Liver (tissue), 9 donors: ENCODE results near the gene DNASE2B. TPM values are rescaled to one million over a fixed set of nuclear protein-coding genes. Genes with fewer than 3 reads are reported as not detected.

Experiments
- DNase-seq: peaks from one replicate; pipeline ENCODE4 v3.0.0-alpha.2; 2017; ENCODE audit warnings: low spot score
- H3K27ac ChIP-seq, 2 donors: one replicate each; pipeline ENCODE4 v1.7.0; 2013; ENCODE audit warnings: inconsistent platforms in 2 of 2, low read length in 2 of 2, control low read depth in 1 of 2, low read depth in 1 of 2, mild to moderate bottlenecking in 1 of 2
- H3K27me3 ChIP-seq, 4 donors: one replicate each; pipeline versions ENCODE4 v1.6.1 to v1.7.0; 2013; ENCODE audit warnings: low read length in 3 of 4, inconsistent platforms in 1 of 4, mild to moderate bottlenecking in 1 of 4, moderate library complexity in 1 of 4; ENCODE audit not compliant: control insufficient read depth in 4 of 4, insufficient read depth in 4 of 4
- H3K36me3 ChIP-seq, 4 donors: one replicate each; pipeline versions ENCODE4 v1.6.1 to v1.7.0; 2013; ENCODE audit warnings: low read length in 3 of 4, mild to moderate bottlenecking in 3 of 4, low read depth in 1 of 4, moderate library complexity in 1 of 4; ENCODE audit not compliant: control insufficient read depth in 4 of 4, insufficient read depth in 3 of 4
- H3K4me1 ChIP-seq, 4 donors: one replicate each; pipeline versions ENCODE4 v1.6.1 to v1.7.0; 2013; ENCODE audit warnings: low read length in 3 of 4, mild to moderate bottlenecking in 3 of 4, moderate library complexity in 1 of 4; ENCODE audit not compliant: control insufficient read depth in 4 of 4, insufficient read depth in 4 of 4
- H3K4me3 ChIP-seq, 3 donors: one replicate each; pipeline versions ENCODE4 v1.6.1 to v1.7.0; 2013; ENCODE audit warnings: low read length in 3 of 3, control low read depth in 1 of 3, low read depth in 1 of 3, mild to moderate bottlenecking in 1 of 3
- H3K9ac ChIP-seq, 2 donors: one replicate each; pipeline ENCODE4 v1.7.0; 2013; ENCODE audit warnings: low read length in 2 of 2, mild to moderate bottlenecking in 2 of 2, moderate library complexity in 2 of 2, control low read depth in 1 of 2, low read depth in 1 of 2
- H3K9me3 ChIP-seq, 4 donors: one replicate each; pipeline versions ENCODE4 v1.6.1 to v1.7.0; 2013; ENCODE audit warnings: low read length in 3 of 4; ENCODE audit not compliant: control insufficient read depth in 4 of 4
- EGR1 ChIP-seq, 2 donors: IDR thresholded peaks; 2 replicates each; pipeline ENCODE4 v1.6.1; 2016 to 2018; ENCODE audit warnings: antibody characterized with exemption in 2 of 2, low read depth in 2 of 2
- FOXA1 ChIP-seq: IDR thresholded peaks from 2 replicates; pipeline ENCODE4 v1.6.1; 2016; ENCODE audit warnings: antibody characterized with exemption
- FOXA2 ChIP-seq: IDR thresholded peaks from 2 replicates; pipeline ENCODE4 v1.6.1; 2016; ENCODE audit warnings: antibody characterized with exemption
- GABPA ChIP-seq, 2 donors: IDR thresholded peaks in 1 of 2; conservative IDR thresholded peaks in 1 of 2; 2 replicates each; pipeline ENCODE4 v1.6.1; 2016; ENCODE audit warnings: antibody characterized with exemption in 2 of 2, mild to moderate bottlenecking in 1 of 2, moderate library complexity in 1 of 2
- HNF4A ChIP-seq, 2 donors: conservative IDR thresholded peaks; 2 replicates each; pipeline ENCODE4 v1.6.1; 2016; ENCODE audit warnings: antibody characterized with exemption in 2 of 2, mild to moderate bottlenecking in 2 of 2
- HNF4G ChIP-seq: IDR thresholded peaks from 2 replicates; pipeline ENCODE4 v1.6.1; 2016; ENCODE audit warnings: antibody characterized with exemption
- JUND ChIP-seq, 2 donors: IDR thresholded peaks; 2 replicates each; pipeline ENCODE4 v1.6.1; 2016; ENCODE audit warnings: antibody characterized with exemption in 2 of 2
- MAX ChIP-seq: IDR thresholded peaks from 2 replicates; pipeline ENCODE4 v1.6.1; 2016; ENCODE audit warnings: antibody characterized with exemption
- NR2F2 ChIP-seq: IDR thresholded peaks from 2 replicates; pipeline ENCODE4 v1.6.1; 2016; ENCODE audit warnings: antibody characterized with exemption
- RAD21 ChIP-seq, 2 donors: IDR thresholded peaks; 2 replicates each; pipeline ENCODE4 v1.6.1; 2016; ENCODE audit warnings: antibody characterized with exemption in 2 of 2, mild to moderate bottlenecking in 2 of 2
- RXRA ChIP-seq, 2 donors: IDR thresholded peaks; 2 replicates each; pipeline ENCODE4 v1.6.1; 2017 to 2018; ENCODE audit warnings: antibody characterized with exemption in 2 of 2, mild to moderate bottlenecking in 1 of 2
- SP1 ChIP-seq: IDR thresholded peaks from 2 replicates; pipeline ENCODE4 v1.6.1; 2018; ENCODE audit warnings: antibody characterized with exemption, mild to moderate bottlenecking
- TAF1 ChIP-seq: conservative IDR thresholded peaks from 2 replicates; pipeline ENCODE4 v1.6.1; 2016; ENCODE audit warnings: antibody characterized with exemption, mild to moderate bottlenecking
- YY1 ChIP-seq: IDR thresholded peaks from 2 replicates; pipeline ENCODE4 v1.6.1; 2016; ENCODE audit warnings: antibody characterized with exemption, mild to moderate bottlenecking
- WGBS: extraction: QIAGEN DNeasy Blood & Tissue Kit; methylation state at CpG from one replicate; pipeline ENCODE4 v1.1.7; 2013; 5-methylcytosine and 5-hydroxymethylcytosine counted together
- polyA plus RNA-seq, 2 donors: library from polyadenylated mRNA; stranded (reverse) in 1 of 2; unstranded in 1 of 2; fragments of 200-250 nt in 1 of 2; fragments of >200 nt in 1 of 2; fragmentation: Nextera tagmentation in 1 of 2; extraction: Ambion mirVana in 1 of 2; gene quantifications; one replicate each; pipeline versions ENCODE4 v1.2.1 to v1.2.3, GENCODE V29; 2013 to 2015
- total RNA-seq, 2 donors: library from RNA; depleted of rRNA; stranded (reverse); fragments of >200 nt; gene quantifications; one replicate each; pipeline ENCODE4 v1.2.3, GENCODE V29; 2014
- TF ChIP-seq, protein P1 (sequence below): IDR thresholded peaks from 2 replicates; pipeline ENCODE4 v1.6.1; 2016; ENCODE audit warnings: antibody characterized with exemption
- TF ChIP-seq, protein P2 (sequence below): IDR thresholded peaks from 2 replicates; pipeline ENCODE4 v1.6.1; 2016; ENCODE audit warnings: antibody characterized with exemption, mild to moderate bottlenecking
- TF ChIP-seq, protein P3 (sequence below): fragments of 150-350 bp; IDR thresholded peaks from 2 replicates; pipeline ENCODE4 v1.5.1; 2017; ENCODE audit warnings: improper control_type of control experiment, low read depth, low read length; ENCODE audit not compliant: missing input control
- donor health status: healthy.
- donor health status: healthy.
- donor health status: healthy.
- donor health status: healthy.
- donor health status: healthy.

The DNASE2B gene
- total and polyA plus RNA-seq, 4 donors = not detected

DNA sequence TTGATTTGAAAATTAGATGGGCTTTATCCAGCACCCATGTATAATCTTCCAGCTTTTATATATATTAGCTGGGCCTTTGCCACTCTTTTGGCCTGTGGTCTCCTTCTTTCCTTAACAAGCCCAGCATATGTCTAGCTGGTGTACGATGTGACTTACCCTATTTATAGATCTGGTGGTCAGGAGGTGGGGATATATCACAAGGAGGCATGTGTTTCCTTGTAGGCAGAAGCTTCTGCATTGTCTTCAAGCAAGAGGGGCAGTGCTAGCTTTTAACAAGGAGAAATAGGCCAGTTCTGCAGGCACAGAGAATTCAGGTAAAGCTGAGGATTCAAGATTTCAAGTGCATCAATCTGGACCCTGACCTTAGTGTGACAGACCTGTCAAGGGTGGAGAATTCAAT, 38.0 kb upstream of the DNASE2B start:
- no peaks in the 10 kb centered on the region for H3K36me3 ChIP-seq
- no peak overlapping the region for H3K4me3 ChIP-seq
- H3K9me3 ChIP-seq = no peaks in the 10 kb centered on the region
- WGBS = 86% methylated on average over 1 of the region's 1 CpG
- DNase-seq = no peak
- no peak overlapping the region for H3K9ac ChIP-seq
- no peaks in the 10 kb centered on the region for H3K4me1 ChIP-seq
- H3K27ac ChIP-seq = no peak overlapping the region
- H3K27me3 ChIP-seq = no peaks in the 10 kb centered on the region
- no peak for TF ChIP-seq EGR1 (IDR thresholded peaks at IDR 0.05; ENCODE audit: low read depth in 2 of 2)
- TF ChIP-seq RXRA (IDR thresholded peaks at IDR 0.05) = no peak
- TF ChIP-seq SP1 = no peak
- TF ChIP-seq NR2F2 = no peak
- TF ChIP-seq RAD21 (IDR thresholded peaks at IDR 0.05) = no peak
- TF ChIP-seq FOXA2 = no peak
- TF ChIP-seq JUND (IDR thresholded peaks at IDR 0.05) = no peak
- TF ChIP-seq GABPA (IDR thresholded peaks at IDR 0.05 in 1 of 2, conservative IDR thresholded peaks at IDR 0.05 in 1 of 2) = no peak
- no peak for TF ChIP-seq MAX
- TF ChIP-seq FOXA1 = no peak
- TF ChIP-seq YY1 = no peak
- TF ChIP-seq HNF4A (conservative IDR thresholded peaks at IDR 0.05) = no peak
- TF ChIP-seq, protein P1, sequence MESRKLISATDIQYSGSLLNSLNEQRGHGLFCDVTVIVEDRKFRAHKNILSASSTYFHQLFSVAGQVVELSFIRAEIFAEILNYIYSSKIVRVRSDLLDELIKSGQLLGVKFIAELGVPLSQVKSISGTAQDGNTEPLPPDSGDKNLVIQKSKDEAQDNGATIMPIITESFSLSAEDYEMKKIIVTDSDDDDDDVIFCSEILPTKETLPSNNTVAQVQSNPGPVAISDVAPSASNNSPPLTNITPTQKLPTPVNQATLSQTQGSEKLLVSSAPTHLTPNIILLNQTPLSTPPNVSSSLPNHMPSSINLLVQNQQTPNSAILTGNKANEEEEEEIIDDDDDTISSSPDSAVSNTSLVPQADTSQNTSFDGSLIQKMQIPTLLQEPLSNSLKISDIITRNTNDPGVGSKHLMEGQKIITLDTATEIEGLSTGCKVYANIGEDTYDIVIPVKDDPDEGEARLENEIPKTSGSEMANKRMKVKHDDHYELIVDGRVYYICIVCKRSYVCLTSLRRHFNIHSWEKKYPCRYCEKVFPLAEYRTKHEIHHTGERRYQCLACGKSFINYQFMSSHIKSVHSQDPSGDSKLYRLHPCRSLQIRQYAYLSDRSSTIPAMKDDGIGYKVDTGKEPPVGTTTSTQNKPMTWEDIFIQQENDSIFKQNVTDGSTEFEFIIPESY = no peak
- TF ChIP-seq TAF1 = no peak
- TF ChIP-seq, protein P2, sequence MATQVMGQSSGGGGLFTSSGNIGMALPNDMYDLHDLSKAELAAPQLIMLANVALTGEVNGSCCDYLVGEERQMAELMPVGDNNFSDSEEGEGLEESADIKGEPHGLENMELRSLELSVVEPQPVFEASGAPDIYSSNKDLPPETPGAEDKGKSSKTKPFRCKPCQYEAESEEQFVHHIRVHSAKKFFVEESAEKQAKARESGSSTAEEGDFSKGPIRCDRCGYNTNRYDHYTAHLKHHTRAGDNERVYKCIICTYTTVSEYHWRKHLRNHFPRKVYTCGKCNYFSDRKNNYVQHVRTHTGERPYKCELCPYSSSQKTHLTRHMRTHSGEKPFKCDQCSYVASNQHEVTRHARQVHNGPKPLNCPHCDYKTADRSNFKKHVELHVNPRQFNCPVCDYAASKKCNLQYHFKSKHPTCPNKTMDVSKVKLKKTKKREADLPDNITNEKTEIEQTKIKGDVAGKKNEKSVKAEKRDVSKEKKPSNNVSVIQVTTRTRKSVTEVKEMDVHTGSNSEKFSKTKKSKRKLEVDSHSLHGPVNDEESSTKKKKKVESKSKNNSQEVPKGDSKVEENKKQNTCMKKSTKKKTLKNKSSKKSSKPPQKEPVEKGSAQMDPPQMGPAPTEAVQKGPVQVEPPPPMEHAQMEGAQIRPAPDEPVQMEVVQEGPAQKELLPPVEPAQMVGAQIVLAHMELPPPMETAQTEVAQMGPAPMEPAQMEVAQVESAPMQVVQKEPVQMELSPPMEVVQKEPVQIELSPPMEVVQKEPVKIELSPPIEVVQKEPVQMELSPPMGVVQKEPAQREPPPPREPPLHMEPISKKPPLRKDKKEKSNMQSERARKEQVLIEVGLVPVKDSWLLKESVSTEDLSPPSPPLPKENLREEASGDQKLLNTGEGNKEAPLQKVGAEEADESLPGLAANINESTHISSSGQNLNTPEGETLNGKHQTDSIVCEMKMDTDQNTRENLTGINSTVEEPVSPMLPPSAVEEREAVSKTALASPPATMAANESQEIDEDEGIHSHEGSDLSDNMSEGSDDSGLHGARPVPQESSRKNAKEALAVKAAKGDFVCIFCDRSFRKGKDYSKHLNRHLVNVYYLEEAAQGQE = no peak
- TF ChIP-seq, protein P3, sequence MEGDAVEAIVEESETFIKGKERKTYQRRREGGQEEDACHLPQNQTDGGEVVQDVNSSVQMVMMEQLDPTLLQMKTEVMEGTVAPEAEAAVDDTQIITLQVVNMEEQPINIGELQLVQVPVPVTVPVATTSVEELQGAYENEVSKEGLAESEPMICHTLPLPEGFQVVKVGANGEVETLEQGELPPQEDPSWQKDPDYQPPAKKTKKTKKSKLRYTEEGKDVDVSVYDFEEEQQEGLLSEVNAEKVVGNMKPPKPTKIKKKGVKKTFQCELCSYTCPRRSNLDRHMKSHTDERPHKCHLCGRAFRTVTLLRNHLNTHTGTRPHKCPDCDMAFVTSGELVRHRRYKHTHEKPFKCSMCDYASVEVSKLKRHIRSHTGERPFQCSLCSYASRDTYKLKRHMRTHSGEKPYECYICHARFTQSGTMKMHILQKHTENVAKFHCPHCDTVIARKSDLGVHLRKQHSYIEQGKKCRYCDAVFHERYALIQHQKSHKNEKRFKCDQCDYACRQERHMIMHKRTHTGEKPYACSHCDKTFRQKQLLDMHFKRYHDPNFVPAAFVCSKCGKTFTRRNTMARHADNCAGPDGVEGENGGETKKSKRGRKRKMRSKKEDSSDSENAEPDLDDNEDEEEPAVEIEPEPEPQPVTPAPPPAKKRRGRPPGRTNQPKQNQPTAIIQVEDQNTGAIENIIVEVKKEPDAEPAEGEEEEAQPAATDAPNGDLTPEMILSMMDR = no peak
- no peak for TF ChIP-seq HNF4G

DNA sequence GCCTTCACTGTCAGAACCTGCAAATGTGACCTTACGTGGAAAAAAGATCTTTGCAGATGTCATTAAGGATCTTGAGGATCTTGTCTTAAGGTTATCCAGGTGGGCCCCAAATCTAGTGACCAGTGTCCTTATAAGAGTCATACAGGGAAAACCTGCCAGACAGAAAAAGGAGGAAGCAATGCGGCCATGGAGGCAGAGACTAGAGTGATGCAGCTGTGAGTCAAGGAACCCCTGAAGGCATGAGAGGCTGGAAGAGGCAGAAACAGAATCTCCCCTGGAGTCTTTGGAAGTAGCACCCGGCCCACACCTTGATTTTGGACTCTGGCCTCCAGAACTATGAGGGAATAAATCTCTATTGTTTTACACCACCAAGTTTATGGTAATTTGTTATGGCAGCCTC, 36.5 kb upstream of the DNASE2B start:
- TF ChIP-seq JUND (IDR thresholded peaks at IDR 0.05) (no peak), FOXA1 (no peak), RXRA (IDR thresholded peaks at IDR 0.05) (no peak), YY1 (no peak), FOXA2 (no peak)
- TF ChIP-seq, protein P1 = no peak
- TF ChIP-seq, protein P2 = no peak
- 96% methylated on average over 3 of the region's 3 CpGs for WGBS
- DNase-seq = no peak
- H3K9ac ChIP-seq = no peak overlapping the region
- H3K27ac ChIP-seq = no peak overlapping the region
- H3K27me3 ChIP-seq = no peaks in the 10 kb centered on the region
- H3K4me1 ChIP-seq = no peaks in the 10 kb centered on the region
- H3K4me3 ChIP-seq = no peak overlapping the region
- H3K9me3 ChIP-seq = no peaks in the 10 kb centered on the region
- H3K36me3 ChIP-seq = no peaks in the 10 kb centered on the region
